Ascending aorta (tissue), 2 donors: ENCODE measurements around the gene GFOD1. TPM values are rescaled to one million over a fixed set of nuclear protein-coding genes. Genes with fewer than 3 reads are reported as not detected.

ENCODE experiments used
- DNase-seq, 2 donors: peaks; one replicate each; pipeline ENCODE4 v3.0.0-alpha.2; 2019; ENCODE audit warnings: low spot score in 2 of 2
- H3K27ac ChIP-seq, 2 donors: fragments of 200-600 bp; sonication (generic); one replicate each; pipeline ENCODE4 v1.5.1; 2016 to 2017; ENCODE audit warnings: mild to moderate bottlenecking in 1 of 2
- H3K27me3 ChIP-seq: fragments of 200-600 bp; sonication (generic); one replicate; pipeline ENCODE4 v1.5.1; 2017
- H3K36me3 ChIP-seq, 2 donors: fragments of 200-600 bp; sonication (generic); one replicate each; pipeline ENCODE4 v1.5.1; 2016
- H3K4me1 ChIP-seq, 2 donors: fragments of 200-600 bp; sonication (generic); one replicate each; pipeline ENCODE4 v1.5.1; 2016 to 2017; ENCODE audit warnings: mild to moderate bottlenecking in 1 of 2
- H3K4me3 ChIP-seq, 2 donors: fragments of 200-600 bp; sonication (generic); one replicate each; pipeline ENCODE4 v1.5.1; 2016 to 2017; ENCODE audit warnings: mild to moderate bottlenecking in 1 of 2
- H3K9me3 ChIP-seq, 2 donors: fragments of 200-600 bp; sonication (generic); one replicate each; pipeline ENCODE4 v1.5.1; 2016
- intact Hi-C: fragments of 100-400 bp; cut with DNase I; formaldehyde crosslinking; loops from one replicate; pipeline ENCODE4 v1.15.1; 2023
- total RNA-seq: library from RNA; depleted of rRNA; stranded (reverse); fragments of >200 nt; gene quantifications from one replicate; pipeline ENCODE4 v1.1.0, GENCODE V29; 2016
- TF ChIP-seq, protein P1 (sequence below), 3 experiments: fragments of 200-600 bp in 2 of 3; fragments of 450-650 bp in 1 of 3; sonication (generic) in 2 of 3; IDR thresholded peaks; one replicate each; pipeline ENCODE4 v1.5.1; 2016 to 2019; ENCODE audit warnings: antibody characterized with exemption in 3 of 3, mild to moderate bottlenecking in 1 of 3, moderate library complexity in 1 of 3

The GFOD1 gene
- total RNA-seq, 1 donor from 2014 or later, result 28.7 TPM

- no peaks in the 10 kb centered on the region for H3K9me3 ChIP-seq
- intact Hi-C loops, result no loop called here
- no peak overlapping the region for H3K27ac ChIP-seq
Observed at GRCh38 chr6:13355043-13355945, 132.1 kb downstream of the GFOD1 start.

DNA sequence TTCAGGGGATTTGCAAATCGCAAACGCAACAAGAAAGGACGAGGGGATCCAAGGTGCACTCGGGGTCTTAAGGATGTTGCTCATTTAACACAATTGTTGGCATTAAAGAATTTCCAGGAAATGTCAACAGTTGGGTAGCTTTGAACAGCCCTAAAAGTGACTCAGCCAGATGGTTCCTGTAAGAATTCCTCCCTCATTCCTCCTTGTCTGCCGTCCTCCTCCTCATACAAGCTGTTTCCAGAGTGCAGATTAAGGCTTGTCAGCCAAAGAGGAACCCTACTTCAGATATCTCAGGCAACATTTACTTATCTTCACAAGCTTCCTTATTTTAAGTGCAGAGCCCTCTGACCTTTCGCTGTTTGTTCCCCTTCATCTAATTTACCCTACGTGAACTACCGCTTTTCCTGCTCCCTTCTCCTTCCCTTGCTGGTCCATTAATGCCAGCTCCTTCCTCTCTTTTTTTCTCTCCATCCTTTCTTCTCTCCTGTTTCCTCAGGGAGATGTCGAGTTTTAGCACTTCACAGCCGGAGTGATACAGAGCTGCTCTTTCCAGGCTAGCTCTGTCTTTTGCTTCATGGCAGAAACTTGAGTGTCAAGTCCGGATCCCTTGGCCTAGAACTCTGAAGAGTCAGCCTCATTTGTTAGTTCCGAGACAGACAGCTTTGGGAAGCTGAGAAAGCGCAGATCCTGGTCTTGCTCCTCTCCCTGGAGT lies 132.9 kb downstream of the GFOD1 start:
- Histone ChIP-seq H3K4me1 (no peaks in the 10 kb centered on the region), H3K36me3 (no peaks in the 10 kb centered on the region), H3K27me3 (no peaks in the 10 kb centered on the region), H3K9me3 (no peaks in the 10 kb centered on the region), H3K4me3 (no peak overlapping the region), H3K27ac (no peak overlapping the region)
- TF ChIP-seq, protein P1, sequence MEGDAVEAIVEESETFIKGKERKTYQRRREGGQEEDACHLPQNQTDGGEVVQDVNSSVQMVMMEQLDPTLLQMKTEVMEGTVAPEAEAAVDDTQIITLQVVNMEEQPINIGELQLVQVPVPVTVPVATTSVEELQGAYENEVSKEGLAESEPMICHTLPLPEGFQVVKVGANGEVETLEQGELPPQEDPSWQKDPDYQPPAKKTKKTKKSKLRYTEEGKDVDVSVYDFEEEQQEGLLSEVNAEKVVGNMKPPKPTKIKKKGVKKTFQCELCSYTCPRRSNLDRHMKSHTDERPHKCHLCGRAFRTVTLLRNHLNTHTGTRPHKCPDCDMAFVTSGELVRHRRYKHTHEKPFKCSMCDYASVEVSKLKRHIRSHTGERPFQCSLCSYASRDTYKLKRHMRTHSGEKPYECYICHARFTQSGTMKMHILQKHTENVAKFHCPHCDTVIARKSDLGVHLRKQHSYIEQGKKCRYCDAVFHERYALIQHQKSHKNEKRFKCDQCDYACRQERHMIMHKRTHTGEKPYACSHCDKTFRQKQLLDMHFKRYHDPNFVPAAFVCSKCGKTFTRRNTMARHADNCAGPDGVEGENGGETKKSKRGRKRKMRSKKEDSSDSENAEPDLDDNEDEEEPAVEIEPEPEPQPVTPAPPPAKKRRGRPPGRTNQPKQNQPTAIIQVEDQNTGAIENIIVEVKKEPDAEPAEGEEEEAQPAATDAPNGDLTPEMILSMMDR (IDR thresholded peaks at IDR 0.05), result no peak
- no peak for DNase-seq
- intact Hi-C loops, result no loop called here

More at GRCh38 chr6:13355043-13355945, 132.1 kb downstream of the GFOD1 start:
- H3K4me1 ChIP-seq, result no peaks in the 10 kb centered on the region
- DNase-seq, result no peak
- H3K27me3 ChIP-seq, result no peaks in the 10 kb centered on the region
- no peaks in the 10 kb centered on the region for H3K36me3 ChIP-seq
- no peak overlapping the region for H3K4me3 ChIP-seq
- TF ChIP-seq, protein P1 (IDR thresholded peaks at IDR 0.05), result no peak

- DNase-seq, result no peak
- intact Hi-C loops, result no loop called here
- H3K4me1 ChIP-seq, result no peaks in the 10 kb centered on the region
- no peaks in the 10 kb centered on the region for H3K36me3 ChIP-seq
- H3K27ac ChIP-seq, result no peak overlapping the region
- no peaks in the 10 kb centered on the region for H3K9me3 ChIP-seq
- H3K4me3 ChIP-seq, result no peak overlapping the region
- TF ChIP-seq, protein P1 (IDR thresholded peaks at IDR 0.05), result no peak
- no peaks in the 10 kb centered on the region for H3K27me3 ChIP-seq
Observed at GRCh38 chr6:13352165-13352564, 135.2 kb downstream of the GFOD1 start.

DNA sequence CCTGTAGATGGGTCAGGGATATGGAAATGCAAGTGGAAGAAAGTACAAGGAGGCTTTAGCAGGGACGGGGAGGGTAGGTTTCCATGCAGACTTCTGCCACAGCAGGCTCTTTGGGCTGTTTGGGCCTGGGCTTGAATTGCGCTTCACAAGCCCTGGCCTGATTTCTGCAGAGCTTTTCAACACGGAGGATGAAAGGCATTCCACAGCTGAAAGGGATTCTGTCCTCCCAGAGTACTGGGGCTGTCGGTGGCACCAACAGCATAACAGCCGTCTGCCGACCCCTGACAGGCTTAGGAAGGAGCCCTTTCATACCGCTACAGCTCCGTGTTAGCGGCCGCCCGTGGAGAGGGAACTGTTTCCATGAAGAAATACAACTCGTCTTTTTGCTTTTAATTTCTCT lies 136.1 kb downstream of the GFOD1 start:
- intact Hi-C loops, result no loop called here
- Histone ChIP-seq H3K36me3 (no peaks in the 10 kb centered on the region), H3K27me3 (no peaks in the 10 kb centered on the region), H3K4me3 (no peak overlapping the region), H3K4me1 (no peaks in the 10 kb centered on the region), H3K27ac (no peak overlapping the region), H3K9me3 (no peaks in the 10 kb centered on the region)
- no peak for DNase-seq
- TF ChIP-seq, protein P1 (IDR thresholded peaks at IDR 0.05), result no peak

- intact Hi-C loops, result no loop called here
- Histone ChIP-seq H3K36me3 (no peaks in the 10 kb centered on the region), H3K27me3 (no peaks in the 10 kb centered on the region), H3K4me1 (no peaks in the 10 kb centered on the region), H3K27ac (no peak overlapping the region), H3K9me3 (no peaks in the 10 kb centered on the region), H3K4me3 (no peak overlapping the region)
- TF ChIP-seq, protein P1 (IDR thresholded peaks at IDR 0.05), result no peak
- DNase-seq, result no peak
Observed at GRCh38 chr6:13349811-13350506, 137.4 kb downstream of the GFOD1 start.
